ENCODE data around the gene TNFRSF21.

Gene TNFRSF21

GRCh38 chr6:47203938-47204611 is 105.6 kb downstream of the TNFRSF21 start:
- no peak for DNase-seq

DNA sequence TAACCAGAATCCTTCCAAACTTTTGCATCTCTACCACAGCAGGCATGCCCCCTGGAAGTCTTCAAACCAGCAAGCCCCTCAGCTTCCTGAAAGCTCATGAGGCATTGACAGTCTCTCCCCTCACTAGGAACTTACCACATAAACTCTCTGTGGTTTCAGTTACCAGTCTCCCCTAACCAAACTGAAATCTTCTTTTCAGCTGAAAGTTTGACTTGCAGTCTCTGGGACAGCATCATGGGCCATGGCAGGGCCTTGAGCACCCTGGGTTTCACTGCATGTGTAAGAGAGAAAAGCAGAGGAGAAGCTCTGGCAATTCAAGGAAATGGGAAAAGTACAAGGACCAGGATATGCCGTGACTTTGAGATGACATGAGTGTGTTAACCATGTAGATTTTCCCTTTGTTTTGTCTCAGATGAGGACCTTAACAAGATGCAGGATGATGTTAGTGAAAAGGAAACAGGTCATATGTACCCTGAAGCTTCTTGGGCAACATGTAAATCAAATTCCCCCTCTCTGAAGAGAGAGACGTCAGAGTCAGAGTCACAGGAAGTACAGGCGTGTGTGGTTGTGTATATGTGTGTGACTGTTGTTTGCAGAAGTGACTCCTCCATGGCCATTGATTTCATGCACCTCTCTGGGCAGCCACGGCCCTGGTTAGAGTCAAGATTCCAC is 106.3 kb downstream of the TNFRSF21 start:
- no peak for DNase-seq

DNA sequence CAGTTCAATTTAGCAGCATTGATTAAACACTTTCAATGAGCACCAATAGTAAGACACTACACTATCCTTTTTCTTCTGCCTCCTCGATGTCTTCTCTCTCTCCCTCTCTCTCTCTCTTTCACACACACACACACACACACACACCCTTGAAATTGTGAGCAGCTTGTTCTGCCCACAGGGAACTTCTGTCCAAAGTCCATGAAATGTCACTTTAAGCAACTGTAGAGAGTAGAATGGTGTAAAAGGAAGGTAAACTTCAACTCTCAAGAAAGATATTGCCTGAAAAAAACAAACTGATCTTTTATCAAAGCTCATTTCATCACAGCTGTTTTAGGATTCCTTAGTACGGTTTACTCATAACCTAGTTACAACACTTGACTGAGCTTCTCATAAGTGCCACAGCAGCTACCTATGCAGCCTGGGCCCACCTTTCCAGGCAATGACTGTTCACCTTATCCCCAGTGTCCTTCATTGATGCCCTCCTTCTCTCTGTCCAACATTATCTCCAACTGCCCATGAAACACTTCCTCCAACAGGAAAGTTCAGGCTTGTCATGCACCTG is 107.0 kb downstream of the TNFRSF21 start:
- no peak for DNase-seq

DNA sequence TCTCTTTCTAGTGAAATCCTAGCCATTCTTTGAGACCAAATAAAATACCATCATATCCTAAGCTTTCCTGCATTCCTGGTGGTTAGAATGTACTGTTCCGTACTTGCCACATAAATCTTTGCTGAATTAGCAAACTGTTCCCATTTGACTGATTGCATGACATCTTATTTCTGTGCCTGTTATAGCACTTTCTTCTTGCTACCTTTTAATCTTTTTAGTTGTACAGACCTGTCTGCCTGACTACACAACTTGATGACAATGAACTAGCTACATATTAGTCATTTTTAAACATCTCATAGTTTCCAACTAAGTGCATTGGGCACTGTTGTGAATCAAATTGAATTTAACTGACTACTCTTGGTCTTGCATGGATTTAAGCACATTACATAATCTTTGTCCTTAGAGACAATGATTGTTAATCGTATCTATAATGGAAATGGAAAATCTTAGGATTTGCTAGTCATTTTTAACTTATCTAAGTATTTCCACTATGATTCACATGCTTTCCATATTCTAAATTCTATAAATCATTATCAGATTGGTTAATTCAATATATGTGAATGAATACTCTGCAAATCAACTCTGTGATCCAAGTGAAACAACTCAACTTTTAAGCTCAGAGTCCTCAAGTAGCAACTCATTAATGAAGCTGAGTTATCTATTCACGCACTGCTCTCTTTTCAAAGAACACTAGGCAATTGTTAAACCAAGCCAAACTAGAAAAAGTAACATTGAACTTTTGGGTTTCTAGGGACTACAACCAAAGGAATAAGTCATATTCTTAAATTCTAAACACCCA is 109.0 kb downstream of the TNFRSF21 start:
- DNase-seq = no peak

- no peak for DNase-seq
These were observed 111.7 kb downstream of the TNFRSF21 start for GRCh38 chr6:47197682-47198640.

- DNase-seq = no peak
These were observed 113.6 kb downstream of the TNFRSF21 start for GRCh38 chr6:47196113-47196512.

- no peak for DNase-seq
These were observed 114.6 kb downstream of the TNFRSF21 start for GRCh38 chr6:47195011-47195650.

DNA sequence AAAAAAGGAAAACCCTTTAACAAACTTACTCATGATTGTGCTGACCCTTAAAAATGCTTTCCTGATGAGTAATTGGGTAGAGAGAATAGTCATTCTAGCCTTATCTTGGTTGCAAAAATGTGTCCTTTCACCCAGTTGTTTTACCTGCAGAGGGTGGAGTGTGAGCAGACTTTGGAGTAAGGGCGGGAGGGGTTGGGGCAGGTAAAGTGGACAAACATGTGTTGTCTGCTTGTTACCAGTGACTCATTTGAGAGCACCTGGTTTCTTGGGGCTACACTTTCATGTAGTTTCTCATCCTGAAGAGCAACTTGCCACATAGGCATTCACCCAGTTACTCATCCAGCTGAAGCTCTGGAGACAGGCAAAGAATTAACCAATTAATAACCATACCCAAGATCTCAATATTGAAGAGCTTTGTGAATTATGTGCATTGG is 121.1 kb downstream of the TNFRSF21 start:
- no peak for DNase-seq

GRCh38 chr6:47187893-47188587 is 121.7 kb downstream of the TNFRSF21 start:
- no peak for DNase-seq

GRCh38 chr6:47187113-47187512 is 122.6 kb downstream of the TNFRSF21 start:
- DNase-seq = no peak

- DNase-seq = no peak
These were observed 127.3 kb downstream of the TNFRSF21 start for GRCh38 chr6:47182291-47182957.

DNA sequence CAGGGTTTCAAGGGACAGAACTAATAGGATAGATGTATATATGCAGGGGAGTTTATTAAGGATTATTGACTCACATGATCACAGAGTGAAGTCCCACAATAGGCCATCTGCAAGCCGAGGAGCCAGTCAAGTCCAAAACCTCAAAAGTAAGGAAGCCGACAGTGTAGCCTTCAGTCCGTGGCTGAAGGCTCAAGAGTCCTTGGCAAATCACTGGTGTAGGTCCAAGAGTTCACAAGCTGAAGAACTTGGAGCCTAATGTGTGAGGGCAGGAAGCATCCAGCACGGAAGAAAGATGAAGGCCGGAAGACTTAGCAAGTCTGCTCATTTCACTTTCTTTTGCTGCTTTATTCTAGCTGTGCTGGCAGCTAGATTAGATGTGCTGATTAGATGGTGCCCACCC is 128.0 kb downstream of the TNFRSF21 start:
- DNase-seq = no peak
